ENCODE results near the gene GTF3C4.

Gene GTF3C4, protein sequence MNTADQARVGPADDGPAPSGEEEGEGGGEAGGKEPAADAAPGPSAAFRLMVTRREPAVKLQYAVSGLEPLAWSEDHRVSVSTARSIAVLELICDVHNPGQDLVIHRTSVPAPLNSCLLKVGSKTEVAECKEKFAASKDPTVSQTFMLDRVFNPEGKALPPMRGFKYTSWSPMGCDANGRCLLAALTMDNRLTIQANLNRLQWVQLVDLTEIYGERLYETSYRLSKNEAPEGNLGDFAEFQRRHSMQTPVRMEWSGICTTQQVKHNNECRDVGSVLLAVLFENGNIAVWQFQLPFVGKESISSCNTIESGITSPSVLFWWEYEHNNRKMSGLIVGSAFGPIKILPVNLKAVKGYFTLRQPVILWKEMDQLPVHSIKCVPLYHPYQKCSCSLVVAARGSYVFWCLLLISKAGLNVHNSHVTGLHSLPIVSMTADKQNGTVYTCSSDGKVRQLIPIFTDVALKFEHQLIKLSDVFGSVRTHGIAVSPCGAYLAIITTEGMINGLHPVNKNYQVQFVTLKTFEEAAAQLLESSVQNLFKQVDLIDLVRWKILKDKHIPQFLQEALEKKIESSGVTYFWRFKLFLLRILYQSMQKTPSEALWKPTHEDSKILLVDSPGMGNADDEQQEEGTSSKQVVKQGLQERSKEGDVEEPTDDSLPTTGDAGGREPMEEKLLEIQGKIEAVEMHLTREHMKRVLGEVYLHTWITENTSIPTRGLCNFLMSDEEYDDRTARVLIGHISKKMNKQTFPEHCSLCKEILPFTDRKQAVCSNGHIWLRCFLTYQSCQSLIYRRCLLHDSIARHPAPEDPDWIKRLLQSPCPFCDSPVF

GRCh38 chr9:132670457-132671391 is at the start of gene GTF3C4:
TSS of gene GTF3C4 (plus strand) at chr9:132670464. CDS start at chr9:132670599, 135 bp downstream.
- peak; percentile 21 for DNase-seq (ENCODE audit: low read depth in 1 of 2, low spot score in 1 of 2)

- DNase-seq (ENCODE audit: low read depth in 1 of 2, low spot score in 1 of 2): no peak
These were observed 48.1 kb upstream of the GTF3C4 start for GRCh38 chr9:132622159-132622558.

- no peak for DNase-seq (ENCODE audit: low read depth in 1 of 2, low spot score in 1 of 2)
These were observed 44.0 kb upstream of the GTF3C4 start for GRCh38 chr9:132626285-132626684.

GRCh38 chr9:132627106-132627505 is 43.2 kb upstream of the GTF3C4 start:
- no peak for DNase-seq (ENCODE audit: low read depth in 1 of 2, low spot score in 1 of 2)

DNA sequence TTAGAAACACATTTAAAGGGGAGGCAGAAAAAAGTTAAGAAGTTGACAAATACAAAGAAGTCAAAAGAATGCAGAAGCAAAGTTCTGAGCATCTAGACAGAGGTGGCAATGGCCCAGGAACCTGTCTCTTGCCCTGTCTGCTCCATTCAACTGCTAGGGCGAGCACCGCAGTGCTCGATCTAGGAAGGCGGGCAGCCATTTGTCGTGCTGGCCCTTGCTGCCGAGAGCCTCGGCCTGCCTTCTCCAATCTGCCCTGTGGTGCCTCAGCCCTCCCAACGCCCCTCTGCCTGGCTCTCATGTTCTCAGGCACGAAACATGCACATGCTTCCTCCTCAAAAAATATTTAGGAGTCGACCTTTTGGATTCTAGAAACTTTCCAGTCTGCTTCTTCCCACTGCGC is 42.7 kb upstream of the GTF3C4 start:
- no peak for DNase-seq (ENCODE audit: low read depth in 1 of 2, low spot score in 1 of 2)

- DNase-seq (ENCODE audit: low read depth in 1 of 2, low spot score in 1 of 2): no peak
These were observed 41.5 kb upstream of the GTF3C4 start for GRCh38 chr9:132628746-132629145.

DNA sequence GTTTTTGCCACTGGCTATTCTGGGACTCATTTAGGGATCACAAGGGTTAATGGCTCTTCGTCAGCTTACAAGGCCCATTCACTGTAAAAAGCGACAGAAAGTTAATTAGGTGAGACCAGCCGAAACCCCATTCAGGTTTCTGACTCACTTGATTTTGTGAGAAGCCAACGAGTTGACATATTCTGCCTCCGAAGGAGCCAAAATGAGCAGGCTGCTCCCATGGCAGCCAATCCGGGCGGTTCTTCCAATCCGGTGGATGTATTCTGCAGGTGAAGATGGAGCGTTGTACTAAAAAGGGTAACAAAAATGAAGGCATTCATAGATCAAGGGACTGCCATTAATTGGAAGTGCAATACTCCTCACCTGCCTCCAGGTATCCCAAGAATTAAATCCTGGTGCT is 40.1 kb upstream of the GTF3C4 start:
- DNase-seq (ENCODE audit: low read depth in 1 of 2, low spot score in 1 of 2): no peak

DNA sequence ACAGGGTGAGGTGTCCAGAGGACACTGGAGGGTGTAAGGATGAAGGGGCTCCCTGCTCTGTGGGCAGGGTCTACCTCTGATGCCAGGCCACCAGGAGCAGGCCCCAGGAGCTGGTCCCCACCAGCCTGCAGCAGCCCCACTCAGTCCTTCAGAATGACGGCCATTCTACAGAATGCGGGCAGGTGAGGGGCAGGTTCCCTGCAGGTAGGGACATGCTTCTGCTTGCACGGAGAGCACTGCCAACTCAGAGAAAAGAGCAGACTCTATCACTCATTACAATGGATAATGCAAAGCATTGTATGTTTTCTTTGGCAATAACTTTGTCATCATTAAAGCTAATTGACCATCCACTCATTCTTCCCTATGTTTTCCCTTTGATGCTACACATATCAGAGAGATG is 39.5 kb upstream of the GTF3C4 start:
- DNase-seq (ENCODE audit: low read depth in 1 of 2, low spot score in 1 of 2): no peak

DNA sequence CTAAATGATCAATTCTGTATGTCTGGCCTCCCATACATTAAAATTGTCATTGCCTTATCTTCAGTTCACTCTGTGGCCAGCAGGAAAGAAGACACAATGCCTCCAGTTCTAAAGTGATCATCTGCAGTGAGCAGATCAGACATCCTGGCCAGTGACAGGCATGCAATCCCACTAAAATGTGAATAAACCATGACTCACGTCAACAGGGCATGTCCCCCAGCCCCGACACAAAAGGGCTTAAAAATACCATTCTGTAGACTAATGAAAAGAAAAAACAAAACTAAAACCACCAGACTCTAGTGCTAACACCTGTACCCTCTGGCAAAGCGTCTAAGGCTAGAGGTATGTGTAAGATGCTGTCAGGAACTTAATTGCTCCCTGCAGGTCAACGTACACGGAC is 39.0 kb upstream of the GTF3C4 start:
- no peak for DNase-seq (ENCODE audit: low read depth in 1 of 2, low spot score in 1 of 2)

DNA sequence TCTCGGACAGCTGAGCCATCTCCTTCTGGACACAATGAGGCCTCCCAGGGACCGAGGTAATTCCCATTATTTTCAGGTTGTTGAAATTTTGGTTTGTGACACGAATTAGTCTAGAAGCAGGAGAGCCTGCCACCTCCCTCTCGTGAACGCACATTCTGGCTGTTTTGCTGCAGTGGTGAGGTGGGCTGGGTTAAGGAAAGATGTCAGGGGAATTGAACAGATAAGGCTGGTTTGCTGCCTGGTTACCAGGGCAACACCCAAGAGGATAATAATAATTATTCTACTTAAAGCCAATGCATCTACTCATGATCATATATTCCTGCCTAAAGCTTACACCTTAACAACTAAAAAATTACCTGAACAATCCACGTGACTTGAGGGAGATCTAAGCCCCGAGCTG is 38.6 kb upstream of the GTF3C4 start:
- no peak for DNase-seq (ENCODE audit: low read depth in 1 of 2, low spot score in 1 of 2)

DNA sequence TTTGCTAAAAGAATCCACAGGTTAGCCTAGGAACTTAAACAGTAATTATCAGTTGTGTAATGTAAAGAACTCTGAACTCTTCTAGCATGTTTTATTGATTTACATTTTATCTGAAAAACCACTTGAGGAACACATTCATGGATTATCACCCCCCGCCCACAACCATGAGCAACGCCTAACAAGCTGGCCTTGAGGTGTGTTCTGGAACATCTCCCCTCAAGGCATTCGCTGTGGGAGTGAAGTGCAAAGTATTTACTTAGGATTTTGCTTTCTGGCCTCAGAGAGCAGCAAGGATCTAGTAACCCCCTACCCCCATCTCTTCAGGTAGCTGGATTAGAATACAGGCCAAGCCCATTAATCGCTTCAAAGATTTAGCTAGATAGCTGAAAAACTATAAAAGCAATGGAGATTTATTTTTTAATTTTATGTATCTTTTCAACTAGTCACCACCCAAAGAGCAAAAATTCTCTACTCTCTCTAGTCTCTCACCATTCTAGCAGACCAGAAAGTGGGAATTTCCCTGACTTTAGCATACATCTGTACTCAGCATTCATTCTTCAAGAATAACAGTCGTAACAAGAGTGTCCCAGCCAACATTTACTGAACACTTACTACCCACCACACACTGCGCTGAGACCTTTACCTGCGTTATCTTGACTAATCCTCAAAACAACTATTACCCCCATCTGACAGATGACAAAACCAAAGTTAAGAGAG is 37.7 kb upstream of the GTF3C4 start:
- DNase-seq (ENCODE audit: low read depth in 1 of 2, low spot score in 1 of 2): no peak

GRCh38 chr9:132634327-132634726 is 35.9 kb upstream of the GTF3C4 start:
- no peak for DNase-seq (ENCODE audit: low read depth in 1 of 2, low spot score in 1 of 2)

GRCh38 chr9:132637351-132637750 is 32.9 kb upstream of the GTF3C4 start:
- DNase-seq (ENCODE audit: low read depth in 1 of 2, low spot score in 1 of 2): no peak

DNA sequence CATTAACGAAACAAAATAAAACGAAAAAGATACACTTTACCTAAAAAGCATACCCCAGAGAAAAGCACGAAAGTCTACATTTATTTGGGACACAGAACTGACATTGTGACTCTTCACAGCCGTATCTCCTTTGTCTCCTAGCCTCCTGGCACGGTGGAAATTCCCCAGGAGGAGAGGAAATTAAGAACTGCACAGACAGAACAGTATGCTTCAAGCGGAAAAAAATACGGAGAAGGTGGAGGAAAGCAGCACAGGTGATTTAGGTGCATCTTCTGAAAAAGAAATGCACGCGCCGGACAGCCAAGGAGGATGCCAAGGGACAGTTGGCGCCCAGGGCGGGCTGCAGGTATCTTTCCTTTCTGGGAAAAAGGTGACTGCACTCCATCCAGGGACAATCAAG is 32.5 kb upstream of the GTF3C4 start:
- no peak for DNase-seq (ENCODE audit: low read depth in 1 of 2, low spot score in 1 of 2)

GRCh38 chr9:132638240-132638639 is 32.0 kb upstream of the GTF3C4 start:
- DNase-seq (ENCODE audit: low read depth in 1 of 2, low spot score in 1 of 2): no peak

DNA sequence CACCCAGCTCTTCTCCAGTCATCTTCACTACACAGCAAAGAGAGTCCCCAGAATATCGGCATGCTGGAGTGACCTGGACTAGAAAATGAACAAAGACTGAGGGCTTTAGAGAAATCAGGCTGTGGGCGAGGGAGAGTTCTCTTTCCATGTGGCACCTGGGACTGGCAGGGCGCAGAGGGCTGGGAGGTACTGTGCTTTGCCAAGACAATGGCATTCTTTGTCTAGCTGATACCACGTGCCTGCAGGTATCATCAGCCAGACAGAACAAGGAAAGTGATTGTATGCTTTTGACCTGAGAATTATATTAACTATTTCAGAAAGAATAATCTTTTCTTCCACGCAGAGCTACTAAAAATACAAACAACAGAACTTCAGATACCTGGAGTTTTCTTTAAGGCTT is 30.9 kb upstream of the GTF3C4 start:
- no peak for DNase-seq (ENCODE audit: low read depth in 1 of 2, low spot score in 1 of 2)

DNA sequence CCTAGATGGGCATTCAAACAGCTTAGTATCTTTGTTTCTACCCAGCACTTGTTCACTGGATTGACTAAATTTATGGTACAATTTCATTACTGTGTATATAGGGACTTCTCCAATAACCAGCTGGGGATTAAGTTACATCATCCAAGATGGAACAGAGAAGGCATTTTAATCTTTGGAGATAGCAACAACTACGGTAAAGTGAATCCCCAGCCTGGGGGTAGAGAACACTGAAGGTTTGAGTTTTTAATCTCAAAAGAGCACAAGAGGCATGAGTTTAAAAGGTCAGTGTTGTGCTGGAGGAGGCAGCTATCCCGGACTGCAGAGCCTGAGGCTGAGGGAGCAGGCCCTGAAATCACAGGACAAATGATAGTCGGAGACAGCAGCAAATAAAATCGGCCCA is 29.0 kb upstream of the GTF3C4 start:
- DNase-seq (ENCODE audit: low read depth in 1 of 2, low spot score in 1 of 2): no peak

DNA sequence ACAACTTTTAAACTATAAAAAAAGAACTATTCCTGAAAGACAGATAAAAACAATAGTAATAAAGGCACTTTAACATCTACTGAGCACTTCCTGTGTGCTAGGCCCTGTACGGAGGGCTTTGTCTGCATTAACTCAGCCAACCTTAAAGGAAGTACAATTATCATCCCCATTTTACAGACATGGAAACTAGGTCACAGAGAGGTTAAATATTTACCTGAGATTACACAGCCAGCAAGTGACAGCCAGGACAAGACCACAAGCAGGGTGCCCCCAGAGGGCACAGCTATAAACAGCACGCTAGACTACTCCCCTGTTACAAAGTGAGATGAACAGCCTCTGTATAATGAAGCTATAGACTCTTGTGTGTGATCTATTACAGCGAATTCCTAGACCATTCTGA is 26.0 kb upstream of the GTF3C4 start:
- DNase-seq (ENCODE audit: low read depth in 1 of 2, low spot score in 1 of 2): no peak

DNA sequence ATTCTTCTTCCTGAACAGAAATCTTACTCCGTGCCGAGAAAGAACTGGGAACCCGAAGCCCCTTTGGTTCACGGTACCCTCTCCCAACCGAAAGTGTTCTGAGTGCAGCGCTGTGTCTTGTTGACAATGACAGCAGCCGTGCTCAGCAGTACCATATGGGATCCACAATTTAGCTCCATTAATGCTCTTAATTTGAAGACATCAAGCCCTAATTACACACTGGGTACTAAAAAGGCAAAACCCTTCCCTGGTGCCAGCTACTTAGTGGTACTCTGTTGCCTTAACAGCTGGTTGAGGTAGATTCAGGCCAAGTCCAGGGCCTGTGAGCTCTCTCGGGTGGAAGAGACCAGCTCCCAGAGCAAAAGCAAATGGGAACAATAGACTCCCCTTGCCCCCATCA is 25.0 kb upstream of the GTF3C4 start:
- no peak for DNase-seq (ENCODE audit: low read depth in 1 of 2, low spot score in 1 of 2)

GRCh38 chr9:132645711-132646110 is 24.6 kb upstream of the GTF3C4 start:
- DNase-seq (ENCODE audit: low read depth in 1 of 2, low spot score in 1 of 2): no peak

- no peak for DNase-seq (ENCODE audit: low read depth in 1 of 2, low spot score in 1 of 2)
These were observed 23.5 kb upstream of the GTF3C4 start for GRCh38 chr9:132646726-132647125.

Data from stimulated activated CD4-positive, alpha-beta T cell treated with anti-CD3 and anti-CD28 coated beads, Interleukin-15, amount 100 ng/mL, for 1 hour (primary cell).